ENCODE data around the gene RIPOR3.
"Not testable (repeated sequence)": the region's sequence is repeated elsewhere in the genome, so short reads cannot be mapped to it uniquely, and the experiment has no call there.

RIPOR3 gene

GRCh38 chr20:50540620-50541605 is 150.4 kb downstream of the RIPOR3 start:
- Histone ChIP-seq H3K4me3 (ENCODE audit: extremely low read depth, insufficient read depth, low read length, poor library complexity, severe bottlenecking) (no peak overlapping the region), H3K27ac (ENCODE audit: low read depth, low read length, severe bottlenecking) (peak overlapping the region; percentile 95), H3K36me3 (ENCODE audit: control insufficient read depth, insufficient read depth, low read length) (peaks cover 23% of the 10 kb centered on the region), H3K4me1 (ENCODE audit: control insufficient read depth, insufficient read depth, low read length, poor library complexity, severe bottlenecking) (peaks cover 22% of the 10 kb centered on the region), H3K9me3 (ENCODE audit: control insufficient read depth, low read length) (no peaks in the 10 kb centered on the region)
- WGBS, 2 experiments (ENCODE audit: insufficient coverage in 2 of 2), result 93 to 98% methylated on average over 11 of the region's 14 CpGs

GRCh38 chr20:50539798-50540197 is 151.5 kb downstream of the RIPOR3 start:
- H3K9me3 ChIP-seq (ENCODE audit: control insufficient read depth, low read length); H3K27ac ChIP-seq (ENCODE audit: low read depth, low read length, severe bottlenecking); H3K4me3 ChIP-seq (ENCODE audit: extremely low read depth, insufficient read depth, low read length, poor library complexity, severe bottlenecking): not testable (repeated sequence)
- Histone ChIP-seq H3K36me3 (ENCODE audit: control insufficient read depth, insufficient read depth, low read length) (peaks cover 28% of the 10 kb centered on the region), H3K4me1 (ENCODE audit: control insufficient read depth, insufficient read depth, low read length, poor library complexity, severe bottlenecking) (peaks cover 22% of the 10 kb centered on the region)
- 84 to 100% methylated on average over 3 of the region's 8 CpGs for WGBS, 2 experiments (ENCODE audit: insufficient coverage in 2 of 2)

- Histone ChIP-seq H3K4me1 (ENCODE audit: control insufficient read depth, insufficient read depth, low read length, poor library complexity, severe bottlenecking) (peaks cover 22% of the 10 kb centered on the region), H3K9me3 (ENCODE audit: control insufficient read depth, low read length) (no peaks in the 10 kb centered on the region), H3K36me3 (ENCODE audit: control insufficient read depth, insufficient read depth, low read length) (peaks cover 24% of the 10 kb centered on the region), H3K4me3 (ENCODE audit: extremely low read depth, insufficient read depth, low read length, poor library complexity, severe bottlenecking) (no peak overlapping the region), H3K27ac (ENCODE audit: low read depth, low read length, severe bottlenecking) (no peak overlapping the region)
- WGBS, 2 experiments (ENCODE audit: insufficient coverage in 2 of 2), result 70 to 75% methylated on average over 1 of the region's 4 CpGs
Observed at GRCh38 chr20:50538276-50538675, 153.1 kb downstream of the RIPOR3 start.

GRCh38 chr20:50537546-50538201 is 153.7 kb downstream of the RIPOR3 start:
- Histone ChIP-seq H3K4me1 (ENCODE audit: control insufficient read depth, insufficient read depth, low read length, poor library complexity, severe bottlenecking) (peaks cover 22% of the 10 kb centered on the region), H3K27ac (ENCODE audit: low read depth, low read length, severe bottlenecking) (no peak overlapping the region), H3K4me3 (ENCODE audit: extremely low read depth, insufficient read depth, low read length, poor library complexity, severe bottlenecking) (no peak overlapping the region), H3K36me3 (ENCODE audit: control insufficient read depth, insufficient read depth, low read length) (peaks cover 27% of the 10 kb centered on the region), H3K9me3 (ENCODE audit: control insufficient read depth, low read length) (no peaks in the 10 kb centered on the region)
- 100% methylated on average over 4 of the region's 7 CpGs for WGBS, 2 experiments (ENCODE audit: insufficient coverage in 2 of 2)

- no peak overlapping the region for H3K27ac ChIP-seq (ENCODE audit: low read depth, low read length, severe bottlenecking)
- no CpG with 5 or more reads among the region's 4 CpGs for WGBS, 2 experiments (ENCODE audit: insufficient coverage in 2 of 2)
- no peaks in the 10 kb centered on the region for H3K9me3 ChIP-seq (ENCODE audit: control insufficient read depth, low read length)
- peaks cover 12% of the 10 kb centered on the region for H3K4me1 ChIP-seq (ENCODE audit: control insufficient read depth, insufficient read depth, low read length, poor library complexity, severe bottlenecking)
- no peak overlapping the region for H3K4me3 ChIP-seq (ENCODE audit: extremely low read depth, insufficient read depth, low read length, poor library complexity, severe bottlenecking)
- H3K36me3 ChIP-seq (ENCODE audit: control insufficient read depth, insufficient read depth, low read length), result peaks cover 22% of the 10 kb centered on the region
Observed at GRCh38 chr20:50536333-50536732, 155.0 kb downstream of the RIPOR3 start.

Measured in mesodermal cell (in vitro differentiated cells).